Parathyroid adenoma (tissue), 2 donors: ENCODE data around the gene TBC1D22A.

Experiments
- H2AFZ ChIP-seq: fragments of 300-600 bp; sonication (generic); one replicate; pipeline ENCODE4 v1.7.0; 2017; ENCODE audit warnings: antibody characterized with exemption, mild to moderate bottlenecking
- H3K27ac ChIP-seq: fragments of 300-600 bp; sonication (generic); one replicate; pipeline ENCODE4 v1.7.0; 2017
- H3K27me3 ChIP-seq: fragments of 300-600 bp; sonication (generic); one replicate; pipeline ENCODE4 v1.7.0; 2017; ENCODE audit warnings: low read length; ENCODE audit not compliant: control insufficient read depth, insufficient read depth
- H3K36me3 ChIP-seq: fragments of 300-600 bp; sonication (generic); one replicate; pipeline ENCODE4 v1.7.0; 2017; ENCODE audit warnings: low read length; ENCODE audit not compliant: control insufficient read depth, insufficient read depth
- H3K4me1 ChIP-seq: fragments of 300-600 bp; sonication (generic); one replicate; pipeline ENCODE4 v1.7.0; 2017; ENCODE audit warnings: control low read depth
- H3K4me2 ChIP-seq: fragments of 300-600 bp; sonication (generic); one replicate; pipeline ENCODE4 v1.7.0; 2017; ENCODE audit warnings: low read length
- H3K4me3 ChIP-seq: fragments of 300-600 bp; sonication (generic); one replicate; pipeline ENCODE4 v1.7.0; 2017; ENCODE audit warnings: low read depth, low read length
- H3K79me2 ChIP-seq: fragments of 300-600 bp; sonication (generic); one replicate; pipeline ENCODE4 v1.7.0; 2017; ENCODE audit warnings: control low read depth
- H3K9ac ChIP-seq: fragments of 300-600 bp; sonication (generic); one replicate; pipeline ENCODE4 v1.7.0; 2017; ENCODE audit warnings: mild to moderate bottlenecking
- H3K9me3 ChIP-seq: fragments of 300-600 bp; sonication (generic); one replicate; pipeline ENCODE4 v1.7.0; 2017; ENCODE audit warnings: low read length; ENCODE audit not compliant: control insufficient read depth
- CTCF ChIP-seq: fragments of 300-600 bp; sonication (generic); IDR thresholded peaks from one replicate; pipeline ENCODE4 v1.7.0; 2017; ENCODE audit warnings: antibody characterized with exemption, mild to moderate bottlenecking
- donor health status: primary hyperparathyroidism.

The TBC1D22A gene

GRCh38 chr22:46911346-46911745, 148.9 kb downstream of the TBC1D22A start:
- no peak overlapping the region for H3K27ac ChIP-seq
- no peaks in the 10 kb centered on the region for H3K36me3 ChIP-seq
- no peak overlapping the region for H3K4me2 ChIP-seq
- H3K4me1 ChIP-seq: no peaks in the 10 kb centered on the region
- no peaks in the 10 kb centered on the region for H3K79me2 ChIP-seq
- TF ChIP-seq CTCF: no peak
- no peaks in the 10 kb centered on the region for H3K27me3 ChIP-seq
- H3K9me3 ChIP-seq: no peaks in the 10 kb centered on the region
- no peak overlapping the region for H3K9ac ChIP-seq
- no peak overlapping the region for H2AFZ ChIP-seq
- no peak overlapping the region for H3K4me3 ChIP-seq

- Histone ChIP-seq H3K4me1 (no peaks in the 10 kb centered on the region), H3K36me3 (no peaks in the 10 kb centered on the region), H3K9me3 (no peaks in the 10 kb centered on the region), H3K4me3 (no peak overlapping the region), H3K27me3 (no peaks in the 10 kb centered on the region), H3K79me2 (no peaks in the 10 kb centered on the region), H3K4me2 (no peak overlapping the region), H2AFZ (no peak overlapping the region), H3K27ac (no peak overlapping the region), H3K9ac (no peak overlapping the region)
- TF ChIP-seq CTCF: no peak
Observed at GRCh38 chr22:46913351-46913750, 150.9 kb downstream of the TBC1D22A start.

GRCh38 chr22:46914481-46914880, 152.0 kb downstream of the TBC1D22A start:
- Histone ChIP-seq H3K9ac (no peak overlapping the region), H3K4me3 (no peak overlapping the region), H3K79me2 (no peaks in the 10 kb centered on the region), H3K27ac (no peak overlapping the region), H3K4me2 (no peak overlapping the region), H3K27me3 (no peaks in the 10 kb centered on the region), H3K36me3 (no peaks in the 10 kb centered on the region), H3K9me3 (no peaks in the 10 kb centered on the region), H3K4me1 (no peaks in the 10 kb centered on the region), H2AFZ (no peak overlapping the region)
- TF ChIP-seq CTCF: no peak

GRCh38 chr22:46914916-46915894, 152.8 kb downstream of the TBC1D22A start:
- no peak overlapping the region for H3K4me3 ChIP-seq
- no peaks in the 10 kb centered on the region for H3K79me2 ChIP-seq
- no peak overlapping the region for H3K4me2 ChIP-seq
- no peaks in the 10 kb centered on the region for H3K27me3 ChIP-seq
- no peaks in the 10 kb centered on the region for H3K4me1 ChIP-seq
- no peak overlapping the region for H3K9ac ChIP-seq
- no peaks in the 10 kb centered on the region for H3K9me3 ChIP-seq
- H3K27ac ChIP-seq: no peak overlapping the region
- no peaks in the 10 kb centered on the region for H3K36me3 ChIP-seq
- no peak for TF ChIP-seq CTCF
- H2AFZ ChIP-seq: no peak overlapping the region
